ENCODE measurements around the gene CRB1.
A peak's percentile ranks its signal among the peaks of the same experiment; 100 is the strongest.

The CRB1 gene

GRCh38 chr1:197307551-197307950 lies 39.5 kb downstream of the CRB1 start:
- TF ChIP-seq CTCF (IDR thresholded peaks at IDR 0.05; ENCODE audit: insufficient read depth, missing control alignments) = no peak
- DNase-seq (ENCODE audit: insufficient read length, low spot score) (no peak), FAIRE-seq (peak; percentile 73)

GRCh38 chr1:197311081-197311480 lies 43.0 kb downstream of the CRB1 start:
- DNase-seq (ENCODE audit: insufficient read length, low spot score) (no peak), FAIRE-seq (peak; percentile 74)
- no peak for TF ChIP-seq CTCF (IDR thresholded peaks at IDR 0.05; ENCODE audit: insufficient read depth, missing control alignments)

- TF ChIP-seq CTCF (IDR thresholded peaks at IDR 0.05; ENCODE audit: insufficient read depth, missing control alignments) = no peak
- FAIRE-seq = no peak
Observed at GRCh38 chr1:197312163-197312562, 44.1 kb downstream of the CRB1 start.

GRCh38 chr1:197313713-197314112 lies 45.7 kb downstream of the CRB1 start:
- no peak for TF ChIP-seq CTCF (IDR thresholded peaks at IDR 0.05; ENCODE audit: insufficient read depth, missing control alignments)
- peak; percentile 6 for FAIRE-seq
- DNase-seq (ENCODE audit: insufficient read length, low spot score) = no peak

More at GRCh38 chr1:197312163-197312562, 44.1 kb downstream of the CRB1 start:
- no peak for DNase-seq (ENCODE audit: insufficient read length, low spot score)

GRCh38 chr1:197314682-197315081 lies 46.6 kb downstream of the CRB1 start:
- FAIRE-seq (peak; percentile 84), DNase-seq (ENCODE audit: insufficient read length, low spot score) (no peak)
- peak; percentile 37 for TF ChIP-seq CTCF (IDR thresholded peaks at IDR 0.05; ENCODE audit: insufficient read depth, missing control alignments)

GRCh38 chr1:197319631-197320030 lies 51.6 kb downstream of the CRB1 start:
- no peak for TF ChIP-seq CTCF (IDR thresholded peaks at IDR 0.05; ENCODE audit: insufficient read depth, missing control alignments)
- FAIRE-seq (peak; percentile 16), DNase-seq (ENCODE audit: insufficient read length, low spot score) (no peak)

- DNase-seq (ENCODE audit: insufficient read length, low spot score) (no peak), FAIRE-seq (peak; percentile 41)
- no peak for TF ChIP-seq CTCF (IDR thresholded peaks at IDR 0.05; ENCODE audit: insufficient read depth, missing control alignments)
Observed at GRCh38 chr1:197320991-197321531, 53.0 kb downstream of the CRB1 start.

Measured in D721Med (cell line).